Endothelial cell of umbilical vein (primary cell): ENCODE data around the gene ID1. TPM values are rescaled to one million over a fixed set of nuclear protein-coding genes. Genes with fewer than 3 reads are reported as not detected.

Source experiments
- BruUV-seq: library from RNA; stranded (reverse); fragments of 400-500 nt; replicated peaks from 2 replicates; lab custom pipeline; 2021; lab: Mats Ljungman, UMichigan
- CTCF ChIA-PET: fragments of 300-600, 350-600 bp; sonication (Branson Sonifier 250); formaldehyde crosslinking; loops from one replicate; lab custom pipeline; 2021; ENCODE audit warnings: antibody characterized with exemption, inconsistent platforms; lab: Charles Lee
- POLR2A ChIA-PET: fragments of 300-600, 350-600 bp; sonication (Branson Sonifier 250); formaldehyde crosslinking; loops from one replicate; lab custom pipeline; 2021; ENCODE audit warnings: antibody characterized with exemption, inconsistent platforms; lab: Charles Lee
- DNase-seq: peaks from one replicate; pipeline ENCODE4 v3.0.0-alpha.2; 2011; ENCODE audit warnings: low read depth, low spot score
- FAIRE-seq: peaks from 2 replicates; lab custom pipeline; 2011; peaks lifted over from hg19 to GRCh38; lab: Jason Lieb, UNC
- H2AFZ ChIP-seq: 2 replicates; pipeline ENCODE4 v1.6.0; 2012; ENCODE audit warnings: low read depth, low read length, control low read depth, inconsistent platforms
- H3K27ac ChIP-seq: 2 replicates; pipeline ENCODE4 v1.5.1; 2011; ENCODE audit warnings: low read depth, mild to moderate bottlenecking, control low read depth, low read length, moderate library complexity; ENCODE audit not compliant: insufficient read depth
- H3K27me3 ChIP-seq, 2 experiments: 2 replicates each; pipeline versions ENCODE4 v1.6.0 to v1.6.1; 2011; ENCODE audit warnings: low read length in 2 of 2, mixed read lengths in 1 of 2; ENCODE audit not compliant: control insufficient read depth in 2 of 2, insufficient read depth in 2 of 2
- H3K36me3 ChIP-seq, 2 experiments: 2 replicates in 1 of 2; 3 replicates in 1 of 2; pipeline ENCODE4 v1.5.1; 2011; ENCODE audit warnings: low read length in 2 of 2, mild to moderate bottlenecking in 1 of 2, moderate library complexity in 1 of 2; ENCODE audit not compliant: control insufficient read depth in 2 of 2, insufficient read depth in 2 of 2; ENCODE audit errors: extremely low read depth in 1 of 2
- H3K4me1 ChIP-seq: 3 replicates; pipeline ENCODE4 v1.5.1; 2011; ENCODE audit warnings: mild to moderate bottlenecking, low read length; ENCODE audit not compliant: control insufficient read depth, insufficient read depth; ENCODE audit errors: extremely low read depth
- H3K4me2 ChIP-seq: 2 replicates; pipeline ENCODE4 v1.6.1; 2011; ENCODE audit warnings: low read length, control low read depth, mixed read lengths; ENCODE audit not compliant: insufficient read depth
- H3K4me3 ChIP-seq, 3 experiments: fragments of 200-600 bp in 1 of 3; sonication (generic), shearing (Covaris generic) in 1 of 3; replicated peaks in 1 of 3; 2 replicates each; pipeline ENCODE4 v1.5.1; 2011 to 2016; ENCODE audit warnings: control low read depth in 3 of 3, low read length in 3 of 3, mild to moderate bottlenecking in 2 of 3, inconsistent platforms in 1 of 3, low read depth in 1 of 3, moderate library complexity in 1 of 3; ENCODE audit not compliant: insufficient read depth in 1 of 3
- H3K79me2 ChIP-seq: 2 replicates; pipeline ENCODE4 v1.6.0; 2012; ENCODE audit warnings: low read length, inconsistent platforms; ENCODE audit not compliant: control insufficient read depth, insufficient read depth
- H3K9ac ChIP-seq: replicated peaks from 2 replicates; pipeline ENCODE3; 2011; ENCODE audit warnings: low read length, control low read depth; ENCODE audit not compliant: insufficient read depth; ENCODE audit errors: extremely low read depth
- H3K9me1 ChIP-seq: replicated peaks from 3 replicates; pipeline ENCODE4 v1.6.0; 2011; ENCODE audit warnings: mild to moderate bottlenecking, low read length; ENCODE audit not compliant: control insufficient read depth, insufficient read depth; ENCODE audit errors: extremely low read depth
- H3K9me3 ChIP-seq: replicated peaks from 2 replicates; pipeline ENCODE4 v1.5.1; 2012; ENCODE audit warnings: low read length, inconsistent platforms; ENCODE audit not compliant: control insufficient read depth, insufficient read depth
- H4K20me1 ChIP-seq: replicated peaks from 2 replicates; pipeline ENCODE3; 2011; ENCODE audit warnings: mild to moderate bottlenecking, low read length; ENCODE audit not compliant: control insufficient read depth, insufficient read depth; ENCODE audit errors: extremely low read depth
- FOS ChIP-seq: IDR thresholded peaks from 2 replicates; pipeline ENCODE4 v1.6.1; 2011; ENCODE audit warnings: mild to moderate bottlenecking, low read length, moderate library complexity, borderline replicate concordance; ENCODE audit not compliant: insufficient read depth
- JUN ChIP-seq: IDR thresholded peaks from 2 replicates; pipeline ENCODE4 v1.6.1; 2011; ENCODE audit warnings: borderline replicate concordance, low read depth; ENCODE audit not compliant: insufficient read length, insufficient read depth
- MYC ChIP-seq: IDR thresholded peaks from one replicate; pipeline ENCODE4 v1.6.1; 2011; ENCODE audit warnings: mild to moderate bottlenecking, low read depth, low read length
- POLR2A ChIP-seq: IDR thresholded peaks from 2 replicates; pipeline ENCODE4 v1.6.1; 2012; ENCODE audit warnings: low read depth, mild to moderate bottlenecking, control low read depth, low read length
- dilution Hi-C: fragments of 300-500 bp; cut with MboI; formaldehyde crosslinking; loops from one replicate; pipeline ENCODE4 v1.15.0; 2019; ENCODE audit warnings: low sequenced_read_pairs; ENCODE audit not compliant: extremely low pct_ligation_motif_present
- intact Hi-C: fragments of 100-400 bp; cut with micrococcal nuclease; formaldehyde crosslinking; loops from one replicate; pipeline ENCODE4 v1.10.0; 2022
- polyA plus RNA-seq, 4 experiments: library from polyadenylated mRNA; depleted of rRNA in 3 of 4; stranded (reverse) in 3 of 4; unstranded in 1 of 4; fragments of >200 nt; gene quantifications; 2 replicates each; pipeline versions ENCODE4 v1.2.1 to v1.2.3, GENCODE V29; 2011 to 2012; ENCODE audit warnings: missing spikeins in 1 of 4
- total RNA-seq: library from RNA; stranded (reverse); gene quantifications from 2 replicates; pipeline ENCODE4 v1.2.3, GENCODE V29; 2021
- TF ChIP-seq, protein P1 (sequence below), 2 donors: IDR thresholded peaks; 1 replicate in 1 of 2; 2 replicates in 1 of 2; pipeline ENCODE4 v1.5.1; 2011; ENCODE audit warnings: low read length in 2 of 2, mild to moderate bottlenecking in 2 of 2, moderate library complexity in 2 of 2, control low read depth in 1 of 2, inconsistent platforms in 1 of 2, low read depth in 1 of 2; ENCODE audit not compliant: insufficient read depth in 1 of 2; ENCODE audit errors: extremely low read depth in 1 of 2
- TF ChIP-seq, protein P2 (sequence below): IDR thresholded peaks from 2 replicates; pipeline ENCODE4 v1.6.1; 2011; ENCODE audit not compliant: insufficient read depth, insufficient read length

Gene ID1
- total and polyA plus RNA-seq, 2 donors (not counting 3 experiments of a cell fraction or from before 2014, with no cell fraction given): 78.9 to 152 TPM

DNA sequence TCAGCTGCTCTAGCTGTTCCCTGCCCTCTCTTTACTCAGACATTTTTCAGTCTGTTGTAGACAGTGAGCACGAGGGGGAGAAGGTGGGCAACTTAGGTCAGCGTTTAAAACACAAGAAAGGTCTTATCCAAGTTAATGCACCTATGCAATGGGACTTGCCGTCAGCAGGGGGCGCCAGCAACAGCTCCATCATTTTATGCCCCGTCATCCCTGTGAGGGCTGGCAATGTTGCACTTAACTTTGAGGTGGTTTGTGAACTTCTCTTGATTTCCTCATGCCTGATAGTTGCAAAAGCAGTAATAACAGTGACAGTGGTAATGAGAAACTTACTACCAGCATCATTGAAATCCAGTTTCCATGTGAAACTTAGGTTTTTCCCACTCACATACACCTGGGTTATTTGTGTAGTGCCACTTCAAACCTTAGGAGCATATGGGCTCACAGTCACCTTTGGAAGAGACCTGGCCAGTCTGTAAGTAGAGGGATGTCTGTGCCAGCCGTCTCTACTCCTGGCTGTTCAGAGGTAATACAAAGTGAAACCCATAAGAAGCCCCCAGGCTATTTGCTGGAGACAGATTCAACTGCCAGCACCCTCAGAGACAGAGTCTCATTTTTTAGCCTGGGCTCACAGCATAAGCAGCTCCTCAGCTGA is 44.9 kb upstream of the ID1 start:
- DNase-seq: peak; percentile 79
- Histone ChIP-seq H4K20me1 (no peaks in the 10 kb centered on the region), H3K79me2 (no peaks in the 10 kb centered on the region), H2AFZ (no peak overlapping the region), H3K9me3 (no peaks in the 10 kb centered on the region), H3K4me1 (peaks cover 35% of the 10 kb centered on the region), H3K4me2 (peak overlapping the region; percentile 75), H3K36me3 (peaks cover 11 to 19% of the 10 kb centered on the region in 2 experiments), H3K4me3 (no peak overlapping the region), H3K27ac (peak overlapping the region; percentile 100), H3K27me3 (no peaks in the 10 kb centered on the region), H3K9me1 (no peaks in the 10 kb centered on the region), H3K9ac (peak overlapping the region; percentile 92)
- ChIA-PET POLR2A (interaction anchor here (1.2 to 2.0 kb wide), 4 partner anchors 45 to 52 kb away, joined by 3 to 14 read pairs (median 10); partner anchors contain the start of gene ID1), CTCF (interaction anchor here (0.7 to 30.9 kb wide), 21 partner anchors 9 to 163 kb away, joined by 3 to 1817 read pairs (median 5); partner anchors contain the start of genes BCL2L1, HM13 and ID1)
- intact Hi-C loops (loop anchor here (1.0 to 2.0 kb wide), 2 partner anchors 12 to 45 kb away; partner anchors contain the start of gene HM13), dilution Hi-C loops (no loop called here)
- TF ChIP-seq, protein P1, sequence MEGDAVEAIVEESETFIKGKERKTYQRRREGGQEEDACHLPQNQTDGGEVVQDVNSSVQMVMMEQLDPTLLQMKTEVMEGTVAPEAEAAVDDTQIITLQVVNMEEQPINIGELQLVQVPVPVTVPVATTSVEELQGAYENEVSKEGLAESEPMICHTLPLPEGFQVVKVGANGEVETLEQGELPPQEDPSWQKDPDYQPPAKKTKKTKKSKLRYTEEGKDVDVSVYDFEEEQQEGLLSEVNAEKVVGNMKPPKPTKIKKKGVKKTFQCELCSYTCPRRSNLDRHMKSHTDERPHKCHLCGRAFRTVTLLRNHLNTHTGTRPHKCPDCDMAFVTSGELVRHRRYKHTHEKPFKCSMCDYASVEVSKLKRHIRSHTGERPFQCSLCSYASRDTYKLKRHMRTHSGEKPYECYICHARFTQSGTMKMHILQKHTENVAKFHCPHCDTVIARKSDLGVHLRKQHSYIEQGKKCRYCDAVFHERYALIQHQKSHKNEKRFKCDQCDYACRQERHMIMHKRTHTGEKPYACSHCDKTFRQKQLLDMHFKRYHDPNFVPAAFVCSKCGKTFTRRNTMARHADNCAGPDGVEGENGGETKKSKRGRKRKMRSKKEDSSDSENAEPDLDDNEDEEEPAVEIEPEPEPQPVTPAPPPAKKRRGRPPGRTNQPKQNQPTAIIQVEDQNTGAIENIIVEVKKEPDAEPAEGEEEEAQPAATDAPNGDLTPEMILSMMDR (IDR thresholded peaks at IDR 0.05; ENCODE audit: extremely low read depth in 1 of 2, insufficient read depth in 1 of 2, low read depth in 1 of 2, low read length in 2 of 2): peak; percentile 90 to 97
- no peak for TF ChIP-seq FOS
- TF ChIP-seq, protein P2, sequence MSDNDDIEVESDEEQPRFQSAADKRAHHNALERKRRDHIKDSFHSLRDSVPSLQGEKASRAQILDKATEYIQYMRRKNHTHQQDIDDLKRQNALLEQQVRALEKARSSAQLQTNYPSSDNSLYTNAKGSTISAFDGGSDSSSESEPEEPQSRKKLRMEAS: no peak
- TF ChIP-seq JUN: no peak
- TF ChIP-seq POLR2A: peak; percentile 41
- TF ChIP-seq MYC: no peak
- peak; percentile 98 for FAIRE-seq
- TSS peak; percentile 95 for BruUV-seq
